Measurements from ENCODE around the gene ELF4. TPM values are rescaled to one million over a fixed set of nuclear protein-coding genes. Genes with fewer than 3 reads are reported as not detected.

Gene ELF4
- total and polyA plus RNA-seq, 2 of the 13 experiments (the other 11 are each of a cell fraction or from before 2014, with no cell fraction given): 1.3 to 2.6 TPM

DNA sequence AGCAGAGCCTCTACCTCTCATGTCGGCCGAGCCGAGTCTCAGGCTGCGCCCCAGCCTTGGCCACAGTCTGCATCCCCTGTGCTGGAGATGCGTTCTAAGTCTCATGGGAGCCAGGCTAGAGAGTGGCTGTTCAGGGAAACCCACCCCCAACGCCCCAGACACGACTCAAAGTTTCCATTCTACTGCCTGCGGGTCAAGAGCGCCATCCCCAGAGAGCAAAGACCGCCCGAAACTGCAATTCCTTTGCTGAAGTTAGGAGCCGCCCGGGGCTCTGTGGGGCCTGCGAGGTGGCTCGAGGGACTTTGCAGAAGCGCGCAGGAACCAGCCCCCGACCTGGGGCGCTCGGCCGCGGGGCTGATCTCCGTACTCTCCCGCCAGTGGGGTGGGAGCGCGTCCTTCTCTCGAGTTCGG is 10.0 kb upstream of the ELF4 start:
- no TSS peak for BruUV-seq (replicated peaks)
- Histone ChIP-seq H3K9ac (ENCODE audit: insufficient read depth, low read depth, low read length) (no peak overlapping the region), H3K27ac (ENCODE audit: extremely low read length, insufficient read depth, low read length) (no peak overlapping the region), H2AFZ (ENCODE audit: low read length) (no peak overlapping the region), H3K36me3 (replicated peaks in 1 of 2; ENCODE audit: control insufficient read depth in 1 of 2, insufficient read depth in 2 of 2, low read length in 2 of 2) (no peaks in the 10 kb centered on the region), H3K4me1 (ENCODE audit: insufficient read depth, low read length) (peaks cover 32% of the 10 kb centered on the region), H4K20me1 (ENCODE audit: insufficient read depth, low read length) (no peaks in the 10 kb centered on the region), H3K4me2 (ENCODE audit: low read depth, low read length) (peak overlapping the region; percentile 65), H3K4me3 (replicated peaks in 1 of 3; ENCODE audit: insufficient read depth in 1 of 3, low read depth in 2 of 3, low read length in 3 of 3) (peak overlapping the region; percentile 26 to 70 (median 49); a peak in 5 of 6 replicates), H3K79me2 (ENCODE audit: insufficient read depth, low read length) (no peaks in the 10 kb centered on the region), H3K27me3 (ENCODE audit: control insufficient read depth in 1 of 2, insufficient read depth in 2 of 2, low read length in 2 of 2) (no peaks in the 10 kb centered on the region), H3K9me3 (ENCODE audit: low read length) (no peaks in the 10 kb centered on the region)
- in situ Hi-C loops (cut with HindIII; ENCODE audit: extremely low pct_ligation_motif_present, low pct_unique_long_range_greater_than_20kb) (no loop called here), intact Hi-C loops (cut with micrococcal nuclease; ENCODE audit: unreplicated experiment) (loop anchor here (1.0 kb wide), 1 partner anchor 41 kb away; no protein-coding TSS in a partner anchor)
- TF ChIP-seq ZNF230 (CRISPR knock-in tag; IDR thresholded peaks at IDR 0.05) (no peak), PLRG1 (conservative IDR thresholded peaks at IDR 0.05) (no peak), KMT2A (CRISPR knock-in tag; IDR thresholded peaks at IDR 0.05) (no peak)
- TF ChIP-seq, protein P1, sequence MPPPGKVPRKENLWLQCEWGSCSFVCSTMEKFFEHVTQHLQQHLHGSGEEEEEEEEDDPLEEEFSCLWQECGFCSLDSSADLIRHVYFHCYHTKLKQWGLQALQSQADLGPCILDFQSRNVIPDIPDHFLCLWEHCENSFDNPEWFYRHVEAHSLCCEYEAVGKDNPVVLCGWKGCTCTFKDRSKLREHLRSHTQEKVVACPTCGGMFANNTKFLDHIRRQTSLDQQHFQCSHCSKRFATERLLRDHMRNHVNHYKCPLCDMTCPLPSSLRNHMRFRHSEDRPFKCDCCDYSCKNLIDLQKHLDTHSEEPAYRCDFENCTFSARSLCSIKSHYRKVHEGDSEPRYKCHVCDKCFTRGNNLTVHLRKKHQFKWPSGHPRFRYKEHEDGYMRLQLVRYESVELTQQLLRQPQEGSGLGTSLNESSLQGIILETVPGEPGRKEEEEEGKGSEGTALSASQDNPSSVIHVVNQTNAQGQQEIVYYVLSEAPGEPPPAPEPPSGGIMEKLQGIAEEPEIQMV (CRISPR knock-in tag; IDR thresholded peaks at IDR 0.05; ENCODE audit: low read depth): no peak
- DNase-seq (ENCODE audit: low spot score) (no peak), ATAC-seq (peak; percentile 67), FAIRE-seq (no peak)
- 88% methylated on average over 4 of the region's 28 CpGs for WGBS (ENCODE audit: low lambda C conversion rate)
- CTCF ChIA-PET (ENCODE audit: low intra/inter-chr PET ratio, low total read pairs): interaction anchor here (0.9 to 1.9 kb wide), 4 partner anchors 28 to 71 kb away, joined by 3 to 5 read pairs (median 4); no protein-coding TSS in a partner anchor
- POLR2A ChIA-PET: interaction anchor here (0.7 kb wide), 1 partner anchor 46 kb away, joined by 3 read pairs; the partner anchor contains the start of gene AIFM1

DNA sequence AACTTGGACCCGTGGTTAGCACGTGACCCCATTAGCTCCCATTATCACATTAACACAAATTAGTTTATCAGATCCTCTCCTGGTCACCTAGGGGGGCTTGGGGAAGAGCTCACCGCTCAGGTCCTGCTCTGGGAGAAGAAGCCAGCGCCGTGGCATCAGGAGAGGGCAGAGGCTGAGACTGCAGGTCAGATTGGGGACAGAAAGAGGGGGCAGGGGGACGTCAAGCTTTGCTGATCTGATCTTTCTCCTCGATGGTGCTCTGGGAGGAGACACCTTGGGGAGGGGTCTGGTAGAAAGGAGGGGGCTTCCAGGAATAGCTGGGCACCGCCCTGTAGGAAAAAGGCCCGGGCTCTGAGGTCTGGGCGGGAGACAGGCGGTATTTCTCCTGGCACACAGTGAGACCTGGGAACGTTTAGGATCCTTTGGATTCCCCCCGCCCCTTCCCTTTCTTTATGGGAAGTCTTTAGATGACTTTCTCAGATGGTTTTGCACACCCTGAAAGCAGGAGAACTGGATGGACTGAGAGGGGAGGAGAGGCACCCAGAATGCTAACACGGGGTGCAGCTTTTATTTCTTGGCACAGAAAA is 9.1 kb upstream of the ELF4 start:
- ChIA-PET CTCF (ENCODE audit: low intra/inter-chr PET ratio, low total read pairs) (interaction anchor here (1.6 to 1.9 kb wide), 2 partner anchors 27 to 39 kb away, joined by 5 read pairs; no protein-coding TSS in a partner anchor), POLR2A (interaction anchor here (0.8 kb wide), 2 partner anchors 10 to 21 kb away, joined by 3 read pairs; no protein-coding TSS in a partner anchor)
- no peak for TF ChIP-seq HIVEP1 (CRISPR knock-in tag; IDR thresholded peaks at IDR 0.05)
- TF ChIP-seq SP2 (CRISPR knock-in tag; IDR thresholded peaks at IDR 0.05): no peak
- TF ChIP-seq PHB2 (IDR thresholded peaks at IDR 0.05; ENCODE audit: partially characterized antibody): no peak
- no peak for TF ChIP-seq BCL6 (CRISPR knock-in tag; IDR thresholded peaks at IDR 0.05)
- TF ChIP-seq, protein P2, sequence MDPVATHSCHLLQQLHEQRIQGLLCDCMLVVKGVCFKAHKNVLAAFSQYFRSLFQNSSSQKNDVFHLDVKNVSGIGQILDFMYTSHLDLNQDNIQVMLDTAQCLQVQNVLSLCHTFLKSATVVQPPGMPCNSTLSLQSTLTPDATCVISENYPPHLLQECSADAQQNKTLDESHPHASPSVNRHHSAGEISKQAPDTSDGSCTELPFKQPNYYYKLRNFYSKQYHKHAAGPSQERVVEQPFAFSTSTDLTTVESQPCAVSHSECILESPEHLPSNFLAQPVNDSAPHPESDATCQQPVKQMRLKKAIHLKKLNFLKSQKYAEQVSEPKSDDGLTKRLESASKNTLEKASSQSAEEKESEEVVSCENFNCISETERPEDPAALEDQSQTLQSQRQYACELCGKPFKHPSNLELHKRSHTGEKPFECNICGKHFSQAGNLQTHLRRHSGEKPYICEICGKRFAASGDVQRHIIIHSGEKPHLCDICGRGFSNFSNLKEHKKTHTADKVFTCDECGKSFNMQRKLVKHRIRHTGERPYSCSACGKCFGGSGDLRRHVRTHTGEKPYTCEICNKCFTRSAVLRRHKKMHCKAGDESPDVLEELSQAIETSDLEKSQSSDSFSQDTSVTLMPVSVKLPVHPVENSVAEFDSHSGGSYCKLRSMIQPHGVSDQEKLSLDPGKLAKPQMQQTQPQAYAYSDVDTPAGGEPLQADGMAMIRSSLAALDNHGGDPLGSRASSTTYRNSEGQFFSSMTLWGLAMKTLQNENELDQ (CRISPR knock-in tag; IDR thresholded peaks at IDR 0.05; ENCODE audit: borderline replicate concordance): no peak
- Histone ChIP-seq H2AFZ (ENCODE audit: low read length) (no peak overlapping the region), H4K20me1 (ENCODE audit: insufficient read depth, low read length) (no peaks in the 10 kb centered on the region), H3K27me3 (ENCODE audit: control insufficient read depth in 1 of 2, insufficient read depth in 2 of 2, low read length in 2 of 2) (no peaks in the 10 kb centered on the region), H3K27ac (ENCODE audit: extremely low read length, insufficient read depth, low read length) (no peak overlapping the region), H3K4me3 (replicated peaks in 1 of 3; ENCODE audit: insufficient read depth in 1 of 3, low read depth in 2 of 3, low read length in 3 of 3) (peak overlapping the region in 2 of 3 experiments; percentile 15 to 54; a peak in 4 of 6 replicates), H3K4me2 (ENCODE audit: low read depth, low read length) (peak overlapping the region; percentile 73), H3K9ac (ENCODE audit: insufficient read depth, low read depth, low read length) (no peak overlapping the region), H3K9me3 (ENCODE audit: low read length) (no peaks in the 10 kb centered on the region), H3K36me3 (replicated peaks in 1 of 2; ENCODE audit: control insufficient read depth in 1 of 2, insufficient read depth in 2 of 2, low read length in 2 of 2) (no peaks in the 10 kb centered on the region), H3K4me1 (ENCODE audit: insufficient read depth, low read length) (peaks cover 32% of the 10 kb centered on the region), H3K79me2 (ENCODE audit: insufficient read depth, low read length) (no peaks in the 10 kb centered on the region)
- intact Hi-C loops (cut with micrococcal nuclease; ENCODE audit: unreplicated experiment) (no loop called here), in situ Hi-C loops (cut with HindIII; ENCODE audit: extremely low pct_ligation_motif_present, low pct_unique_long_range_greater_than_20kb) (loop anchor here (5.0 kb wide), 1 partner anchor 37 kb away; no protein-coding TSS in a partner anchor)
- DNase-seq (ENCODE audit: low spot score) (no peak), FAIRE-seq (no peak), ATAC-seq (no peak)
- WGBS (ENCODE audit: low lambda C conversion rate): 3% methylated on average over 6 of the region's 14 CpGs
- no TSS peak for BruUV-seq (replicated peaks)

Data from HepG2 (cell line).